Esophagus muscularis mucosa (tissue), 4 donors: ENCODE results near the gene CCNQ. TPM values are rescaled to one million over a fixed set of nuclear protein-coding genes. Genes with fewer than 3 reads are reported as not detected.

ENCODE experiments used
- DNase-seq: peaks from one replicate; pipeline ENCODE4 v3.0.0-alpha.2; 2017; ENCODE audit errors: extremely low spot score
- H3K27ac ChIP-seq, 4 donors: fragments of 200-600 bp; sonication (generic); replicated peaks in 1 of 4; 1 replicate in 3 of 4; 2 replicates in 1 of 4; pipeline ENCODE4 v1.5.1; 2016 to 2019; ENCODE audit warnings: mild to moderate bottlenecking in 1 of 4
- H3K27me3 ChIP-seq, 4 donors: fragments of 200-600 bp; sonication (generic); one replicate each; pipeline versions ENCODE4 v1.5.1 to v1.6.0; 2016 to 2019
- H3K36me3 ChIP-seq, 4 donors: fragments of 200-600 bp; sonication (generic); one replicate each; pipeline ENCODE4 v1.5.1; 2016 to 2019
- H3K4me1 ChIP-seq, 4 donors: fragments of 200-600 bp; sonication (generic); one replicate each; pipeline ENCODE4 v1.5.1; 2016 to 2019
- H3K4me3 ChIP-seq, 4 donors: fragments of 200-600 bp; sonication (generic); 1 replicate in 2 of 4; 2 replicates in 2 of 4; pipeline ENCODE4 v1.5.1; 2016 to 2019; ENCODE audit warnings: mild to moderate bottlenecking in 4 of 4, moderate library complexity in 1 of 4
- H3K9me3 ChIP-seq, 4 donors: fragments of 200-600 bp; sonication (generic); 1 replicate in 3 of 4; 2 replicates in 1 of 4; pipeline ENCODE4 v1.5.1; 2016 to 2019
- EP300 ChIP-seq: sonication (generic); formaldehyde crosslinking; IDR thresholded peaks from one replicate; pipeline ENCODE4 v1.6.1; 2017; ENCODE audit warnings: antibody characterized with exemption
- POLR2A ChIP-seq: fragments of 450-650 bp; IDR thresholded peaks from one replicate; pipeline ENCODE4 v1.6.1; 2017; ENCODE audit warnings: antibody characterized with exemption, moderate library complexity, mild to moderate bottlenecking, low read depth
- POLR2AphosphoS5 ChIP-seq, 2 donors: sonication (generic); formaldehyde crosslinking; IDR thresholded peaks; one replicate each; pipeline ENCODE4 v1.6.1; 2017; ENCODE audit warnings: antibody characterized with exemption in 2 of 2
- WGBS: methylation state at CpG from one replicate; pipeline ENCODE4 v1.1.5; 2018; 5-methylcytosine and 5-hydroxymethylcytosine counted together
- intact Hi-C: fragments of 100-400 bp; cut with DNase I; formaldehyde crosslinking; loops from one replicate; pipeline ENCODE4 v1.15.1; 2023
- total RNA-seq, 4 donors: library from RNA; depleted of rRNA; stranded (reverse); fragments of >200 nt; gene quantifications; one replicate each; pipeline versions ENCODE4 v1.1.0 to v1.2.1, GENCODE V29; 2016
- TF ChIP-seq, protein P1 (sequence below), 3 experiments: fragments of 200-600 bp in 2 of 3; fragments of 450-650 bp in 1 of 3; sonication (generic) in 2 of 3; IDR thresholded peaks; one replicate each; pipeline ENCODE4 v1.5.1; 2017 to 2019; ENCODE audit warnings: antibody characterized with exemption in 3 of 3, mild to moderate bottlenecking in 2 of 3, moderate library complexity in 1 of 3

CCNQ gene
- total RNA-seq, 4 donors from 2014 or later, result 38.6 to 58.3 (median 49.8) TPM

DNA sequence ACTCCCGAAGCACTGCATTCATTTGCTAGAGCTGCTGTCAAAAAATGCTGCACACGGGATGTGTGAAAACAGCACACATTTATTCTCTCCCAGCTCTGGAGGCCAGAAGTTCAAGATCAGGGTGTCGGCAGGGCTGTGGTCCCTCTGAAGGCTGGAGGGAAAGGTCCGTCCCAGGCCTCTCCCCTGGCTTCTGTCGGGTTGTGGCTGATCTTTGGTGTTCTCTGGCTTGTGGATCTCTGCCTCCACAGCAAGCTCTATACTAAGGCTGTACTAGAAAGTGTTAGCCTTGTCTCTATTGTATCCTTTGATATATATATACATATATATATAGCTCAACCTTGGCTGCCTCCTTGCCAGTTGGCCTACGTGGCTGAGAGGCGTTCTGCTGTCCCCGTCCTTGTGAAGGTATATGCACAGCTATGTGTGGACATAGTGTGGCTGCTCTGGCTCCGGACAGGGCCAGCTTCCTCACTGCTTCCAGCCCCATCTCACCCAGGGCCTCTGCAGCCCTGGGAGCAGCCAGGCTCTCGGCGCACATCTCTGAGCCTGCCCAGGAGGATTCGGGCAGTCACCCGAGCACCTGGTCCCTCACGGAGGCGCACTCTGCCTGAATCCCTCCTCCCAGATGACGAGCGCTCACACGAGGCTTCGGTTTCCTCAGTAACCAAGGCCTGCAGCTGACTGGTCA, 33.1 kb upstream of the CCNQ start:
- Histone ChIP-seq H3K4me1 (no peaks in the 10 kb centered on the region), H3K4me3 (no peak overlapping the region), H3K27me3 (peaks cover 0 to 6% (median 0%) of the 10 kb centered on the region in 4 donors), H3K27ac (no peak overlapping the region), H3K36me3 (no peaks in the 10 kb centered on the region), H3K9me3 (peaks cover 0 to 18% (median 0%) of the 10 kb centered on the region in 4 donors)
- 88% methylated on average over 11 of the region's 19 CpGs for WGBS
- intact Hi-C loops, result no loop called here
- TF ChIP-seq, protein P1, sequence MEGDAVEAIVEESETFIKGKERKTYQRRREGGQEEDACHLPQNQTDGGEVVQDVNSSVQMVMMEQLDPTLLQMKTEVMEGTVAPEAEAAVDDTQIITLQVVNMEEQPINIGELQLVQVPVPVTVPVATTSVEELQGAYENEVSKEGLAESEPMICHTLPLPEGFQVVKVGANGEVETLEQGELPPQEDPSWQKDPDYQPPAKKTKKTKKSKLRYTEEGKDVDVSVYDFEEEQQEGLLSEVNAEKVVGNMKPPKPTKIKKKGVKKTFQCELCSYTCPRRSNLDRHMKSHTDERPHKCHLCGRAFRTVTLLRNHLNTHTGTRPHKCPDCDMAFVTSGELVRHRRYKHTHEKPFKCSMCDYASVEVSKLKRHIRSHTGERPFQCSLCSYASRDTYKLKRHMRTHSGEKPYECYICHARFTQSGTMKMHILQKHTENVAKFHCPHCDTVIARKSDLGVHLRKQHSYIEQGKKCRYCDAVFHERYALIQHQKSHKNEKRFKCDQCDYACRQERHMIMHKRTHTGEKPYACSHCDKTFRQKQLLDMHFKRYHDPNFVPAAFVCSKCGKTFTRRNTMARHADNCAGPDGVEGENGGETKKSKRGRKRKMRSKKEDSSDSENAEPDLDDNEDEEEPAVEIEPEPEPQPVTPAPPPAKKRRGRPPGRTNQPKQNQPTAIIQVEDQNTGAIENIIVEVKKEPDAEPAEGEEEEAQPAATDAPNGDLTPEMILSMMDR (IDR thresholded peaks at IDR 0.05), result no peak
- TF ChIP-seq POLR2A, result no peak
- no peak for TF ChIP-seq EP300
- no peak for TF ChIP-seq POLR2AphosphoS5 (IDR thresholded peaks at IDR 0.05)
- no peak for DNase-seq

DNA sequence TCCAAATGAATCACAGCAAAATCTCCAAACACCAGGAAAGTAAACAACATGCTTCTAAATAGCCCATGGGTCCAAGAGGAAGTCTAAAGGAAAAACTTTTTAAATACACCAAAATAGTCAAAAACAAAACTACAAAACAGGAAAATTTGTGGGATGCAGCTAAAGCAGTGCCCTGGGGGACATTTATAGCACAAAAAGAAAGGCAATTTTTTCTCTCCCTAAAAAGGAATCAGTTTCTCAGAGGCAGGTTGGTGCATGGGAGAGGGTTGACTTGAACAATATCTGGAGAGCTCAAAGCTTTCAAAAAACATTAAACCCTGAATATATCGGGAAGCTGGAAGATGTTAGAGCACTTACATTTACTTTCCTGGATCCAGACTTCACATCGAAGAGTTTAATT, 32.4 kb upstream of the CCNQ start:
- H3K9me3 ChIP-seq, result peaks cover 0 to 18% (median 0%) of the 10 kb centered on the region in 4 donors
- no peaks in the 10 kb centered on the region for H3K4me1 ChIP-seq
- H3K27ac ChIP-seq, result no peak overlapping the region
- 93% methylated on average over 2 of the region's 2 CpGs for WGBS
- H3K4me3 ChIP-seq, result no peak overlapping the region
- DNase-seq, result no peak
- no peaks in the 10 kb centered on the region for H3K36me3 ChIP-seq
- TF ChIP-seq EP300 (no peak), POLR2A (no peak)
- peaks cover 0 to 6% (median 0%) of the 10 kb centered on the region in 4 donors for H3K27me3 ChIP-seq
- intact Hi-C loops, result no loop called here

DNA sequence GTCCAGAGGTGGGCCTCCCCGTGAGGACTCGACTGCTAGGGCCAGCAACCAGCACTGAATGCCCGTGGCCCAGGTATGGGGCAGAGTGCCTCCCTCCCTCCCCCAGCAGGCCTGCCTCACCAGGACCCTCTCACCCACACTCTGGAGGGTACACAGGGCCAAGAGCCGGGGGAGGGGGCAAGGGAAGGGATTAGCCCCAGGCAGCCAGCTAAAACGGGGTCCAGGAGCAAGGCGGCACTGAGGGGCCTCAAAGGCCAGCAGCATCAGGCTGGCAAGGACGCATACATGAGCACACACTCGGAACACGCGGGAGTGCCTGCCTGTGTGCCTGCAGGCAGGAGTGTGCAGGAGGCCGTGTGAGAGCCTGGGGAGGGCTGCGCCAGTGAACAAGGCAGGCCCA, 29.7 kb upstream of the CCNQ start:
- H3K27me3 ChIP-seq, result peaks cover 0 to 14% (median 3%) of the 10 kb centered on the region in 4 donors
- no peak for DNase-seq
- no peak overlapping the region for H3K27ac ChIP-seq
- WGBS, result 82% methylated on average over 9 of the region's 12 CpGs
- H3K9me3 ChIP-seq, result peaks cover 0 to 18% (median 0%) of the 10 kb centered on the region in 4 donors
- no peaks in the 10 kb centered on the region for H3K4me1 ChIP-seq
- intact Hi-C loops, result no loop called here
- TF ChIP-seq POLR2A (no peak), POLR2AphosphoS5 (IDR thresholded peaks at IDR 0.05) (no peak), EP300 (no peak)
- TF ChIP-seq, protein P1 (IDR thresholded peaks at IDR 0.05), result no peak
- H3K4me3 ChIP-seq, result no peak overlapping the region
- no peaks in the 10 kb centered on the region for H3K36me3 ChIP-seq

DNA sequence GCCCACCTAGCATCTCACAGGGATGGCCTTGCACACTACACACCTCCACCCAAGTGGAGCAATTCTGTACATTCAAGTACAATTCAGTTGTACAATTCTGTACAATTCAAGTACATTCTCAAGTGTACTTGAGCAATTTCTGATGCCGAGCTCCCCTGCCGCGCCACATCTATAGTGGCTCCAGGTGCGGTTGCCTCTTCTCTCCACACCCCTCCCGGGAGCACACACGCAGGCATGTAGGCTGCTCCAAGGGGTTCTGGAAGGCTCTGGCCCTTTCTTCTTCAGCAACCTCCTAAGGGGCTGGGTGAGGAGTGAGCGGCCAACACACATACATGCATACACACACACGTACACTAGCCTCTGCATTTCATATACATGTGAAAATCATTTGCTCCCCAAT, 29.2 kb upstream of the CCNQ start:
- DNase-seq, result no peak
- TF ChIP-seq EP300 (no peak), POLR2AphosphoS5 (IDR thresholded peaks at IDR 0.05) (no peak), POLR2A (no peak)
- TF ChIP-seq, protein P1 (IDR thresholded peaks at IDR 0.05), result no peak
- intact Hi-C loops, result no loop called here
- 98% methylated on average over 5 of the region's 8 CpGs for WGBS
- Histone ChIP-seq H3K36me3 (no peaks in the 10 kb centered on the region), H3K4me3 (no peak overlapping the region), H3K27me3 (peaks cover 0 to 20% (median 3%) of the 10 kb centered on the region in 4 donors), H3K4me1 (no peaks in the 10 kb centered on the region), H3K27ac (no peak overlapping the region), H3K9me3 (peaks cover 0 to 18% (median 0%) of the 10 kb centered on the region in 4 donors)

DNA sequence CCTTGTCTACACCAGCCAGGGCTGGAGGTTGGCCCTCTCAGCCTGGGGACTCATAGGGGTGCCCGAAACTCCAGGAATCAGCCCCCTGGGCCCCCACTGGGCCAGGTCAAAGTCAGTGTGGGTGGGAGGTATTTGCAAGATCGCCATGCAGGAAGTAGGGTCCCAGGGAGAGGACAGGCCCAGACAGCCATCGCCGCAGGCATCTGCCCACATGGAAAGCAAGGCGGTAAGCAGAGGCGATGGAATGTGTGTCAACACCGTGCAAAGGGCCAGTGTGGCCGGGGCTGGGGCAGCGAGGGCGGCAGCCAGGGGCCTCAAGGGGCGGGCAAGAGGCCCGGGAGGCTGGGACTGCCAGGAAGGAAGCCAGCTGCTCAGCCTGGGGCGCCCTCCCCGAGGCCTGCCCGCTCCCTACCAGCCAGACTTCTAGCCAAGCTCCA, 28.8 kb upstream of the CCNQ start:
- WGBS, result 75% methylated on average over 13 of the region's 15 CpGs
- no peak overlapping the region for H3K4me3 ChIP-seq
- H3K36me3 ChIP-seq, result no peaks in the 10 kb centered on the region
- H3K9me3 ChIP-seq, result peaks cover 0 to 18% (median 0%) of the 10 kb centered on the region in 4 donors
- no peak for DNase-seq
- intact Hi-C loops, result no loop called here
- no peak overlapping the region for H3K27ac ChIP-seq
- TF ChIP-seq EP300, result no peak
- no peak for TF ChIP-seq POLR2A
- no peak for TF ChIP-seq POLR2AphosphoS5 (IDR thresholded peaks at IDR 0.05)
- TF ChIP-seq, protein P1 (IDR thresholded peaks at IDR 0.05), result no peak
- peaks cover 0 to 24% (median 3%) of the 10 kb centered on the region in 4 donors for H3K27me3 ChIP-seq
- no peaks in the 10 kb centered on the region for H3K4me1 ChIP-seq
